NCI-H526 treated with DMSO at 0.1 percent for 48 hours (cell line): Measurements from ENCODE around the gene USP17L24.
"Not testable (repeated sequence)": the region's sequence is repeated elsewhere in the genome, so short reads cannot be mapped to it uniquely, and the experiment has no call there.

Experiments
- DNase-seq: peaks from one replicate; lab custom pipeline; 2025; lab: John Stamatoyannopoulos, UW

USP17L24 gene, protein sequence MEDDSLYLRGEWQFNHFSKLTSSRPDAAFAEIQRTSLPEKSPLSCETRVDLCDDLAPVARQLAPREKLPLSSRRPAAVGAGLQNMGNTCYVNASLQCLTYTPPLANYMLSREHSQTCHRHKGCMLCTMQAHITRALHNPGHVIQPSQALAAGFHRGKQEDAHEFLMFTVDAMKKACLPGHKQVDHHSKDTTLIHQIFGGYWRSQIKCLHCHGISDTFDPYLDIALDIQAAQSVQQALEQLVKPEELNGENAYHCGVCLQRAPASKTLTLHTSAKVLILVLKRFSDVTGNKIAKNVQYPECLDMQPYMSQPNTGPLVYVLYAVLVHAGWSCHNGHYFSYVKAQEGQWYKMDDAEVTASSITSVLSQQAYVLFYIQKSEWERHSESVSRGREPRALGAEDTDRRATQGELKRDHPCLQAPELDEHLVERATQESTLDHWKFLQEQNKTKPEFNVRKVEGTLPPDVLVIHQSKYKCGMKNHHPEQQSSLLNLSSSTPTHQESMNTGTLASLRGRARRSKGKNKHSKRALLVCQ

DNA sequence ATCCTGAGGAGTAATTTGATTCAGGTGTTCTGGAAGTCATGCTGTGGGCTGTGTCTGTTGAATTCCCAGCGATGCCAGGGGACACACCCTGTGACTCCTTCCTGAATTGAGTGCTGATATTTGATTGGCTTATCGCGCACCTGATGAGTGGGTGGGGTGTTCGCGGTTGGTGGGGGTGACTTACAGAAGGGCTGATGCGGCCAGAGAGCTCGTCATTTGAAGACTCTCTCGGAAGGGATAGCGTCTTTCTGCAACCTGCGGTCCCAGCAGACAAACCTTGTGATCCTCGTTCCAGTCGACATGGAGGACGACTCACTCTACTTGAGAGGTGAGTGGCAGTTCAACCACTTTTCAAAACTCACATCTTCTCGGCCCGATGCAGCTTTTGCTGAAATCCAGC, at the start of gene USP17L24:
TSS of gene USP17L24 (plus strand) at position 301 of the 400 bp plus-strand sequence. CDS start at position 301, 0 bp downstream.
- DNase-seq = not testable (repeated sequence)

- DNase-seq = not testable (repeated sequence)
Measured at GRCh38 chr4:9324191-9324590, 774 bp upstream of the USP17L24 start.

DNA sequence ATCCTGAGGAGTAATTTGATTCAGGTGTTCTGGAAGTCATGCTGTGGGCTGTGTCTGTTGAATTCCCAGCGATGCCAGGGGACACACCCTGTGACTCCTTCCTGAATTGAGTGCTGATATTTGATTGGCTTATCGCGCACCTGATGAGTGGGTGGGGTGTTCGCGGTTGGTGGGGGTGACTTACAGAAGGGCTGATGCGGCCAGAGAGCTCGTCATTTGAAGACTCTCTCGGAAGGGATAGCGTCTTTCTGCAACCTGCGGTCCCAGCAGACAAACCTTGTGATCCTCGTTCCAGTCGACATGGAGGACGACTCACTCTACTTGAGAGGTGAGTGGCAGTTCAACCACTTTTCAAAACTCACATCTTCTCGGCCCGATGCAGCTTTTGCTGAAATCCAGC, 4.6 kb downstream of the USP17L24 start, which contains the start of gene USP17L25:
TSS of gene USP17L25 (plus strand) at position 301 of the 400 bp plus-strand sequence. CDS start at position 301, 0 bp downstream.
- DNase-seq = not testable (repeated sequence)

- DNase-seq = not testable (repeated sequence)
Measured at GRCh38 chr4:9334358-9334757, 9.4 kb downstream of the USP17L24 start, which contains the start of gene USP17L26. USP17L26 (plus strand) TSS chr4:9334658; CDS start chr4:9334658, 0 bp downstream.

GRCh38 chr4:9339103-9339502, 14.1 kb downstream of the USP17L24 start, which contains the start of gene USP17L5:
USP17L5 (plus strand) TSS chr4:9339403; CDS start chr4:9339403, 0 bp downstream.
- not testable (repeated sequence) for DNase-seq

- DNase-seq = not testable (repeated sequence)
Measured at GRCh38 chr4:9343848-9344247, 18.9 kb downstream of the USP17L24 start, which contains the start of gene USP17L27. USP17L27 (plus strand) TSS chr4:9344148; CDS start chr4:9344148, 0 bp downstream.

GRCh38 chr4:9348593-9348992, 23.6 kb downstream of the USP17L24 start, which contains the start of gene USP17L28:
USP17L28 (plus strand) TSS chr4:9348893; CDS start chr4:9348893, 0 bp downstream.
- not testable (repeated sequence) for DNase-seq

DNA sequence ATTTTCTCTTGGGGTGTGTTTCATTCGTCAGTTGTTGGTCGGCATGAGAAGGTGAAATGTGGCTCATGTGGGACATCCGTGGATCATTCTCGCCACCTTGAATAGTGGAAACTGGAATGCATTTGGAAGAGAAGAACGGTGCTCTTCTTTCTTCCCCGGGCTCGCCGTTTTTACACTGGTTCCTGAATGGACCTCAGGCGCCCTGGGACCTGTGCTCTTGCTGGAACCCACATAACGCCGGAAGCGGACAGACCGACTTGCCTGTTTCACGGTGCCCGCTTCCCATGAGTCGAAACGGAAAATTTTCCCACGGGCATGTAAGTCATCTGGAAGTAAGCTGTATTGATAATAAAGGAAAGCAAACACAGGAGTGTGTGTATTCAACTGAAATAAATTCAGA, 25.9 kb downstream of the USP17L24 start:
- DNase-seq = not testable (repeated sequence)

DNA sequence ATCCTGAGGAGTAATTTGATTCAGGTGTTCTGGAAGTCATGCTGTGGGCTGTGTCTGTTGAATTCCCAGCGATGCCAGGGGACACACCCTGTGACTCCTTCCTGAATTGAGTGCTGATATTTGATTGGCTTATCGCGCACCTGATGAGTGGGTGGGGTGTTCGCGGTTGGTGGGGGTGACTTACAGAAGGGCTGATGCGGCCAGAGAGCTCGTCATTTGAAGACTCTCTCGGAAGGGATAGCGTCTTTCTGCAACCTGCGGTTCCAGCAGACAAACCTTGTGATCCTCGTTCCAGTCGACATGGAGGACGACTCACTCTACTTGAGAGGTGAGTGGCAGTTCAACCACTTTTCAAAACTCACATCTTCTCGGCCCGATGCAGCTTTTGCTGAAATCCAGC, 28.4 kb downstream of the USP17L24 start, which contains the start of gene USP17L29:
TSS of gene USP17L29 (plus strand) at position 301 of the 400 bp plus-strand sequence. CDS start at position 301, 0 bp downstream.
- not testable (repeated sequence) for DNase-seq

DNA sequence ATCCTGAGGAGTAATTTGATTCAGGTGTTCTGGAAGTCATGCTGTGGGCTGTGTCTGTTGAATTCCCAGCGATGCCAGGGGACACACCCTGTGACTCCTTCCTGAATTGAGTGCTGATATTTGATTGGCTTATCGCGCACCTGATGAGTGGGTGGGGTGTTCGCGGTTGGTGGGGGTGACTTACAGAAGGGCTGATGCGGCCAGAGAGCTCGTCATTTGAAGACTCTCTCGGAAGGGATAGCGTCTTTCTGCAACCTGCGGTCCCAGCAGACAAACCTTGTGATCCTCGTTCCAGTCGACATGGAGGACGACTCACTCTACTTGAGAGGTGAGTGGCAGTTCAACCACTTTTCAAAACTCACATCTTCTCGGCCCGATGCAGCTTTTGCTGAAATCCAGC, 37.9 kb downstream of the USP17L24 start, which contains the start of gene USP17L30:
TSS of gene USP17L30 (plus strand) at position 301 of the 400 bp plus-strand sequence. CDS start at position 301, 0 bp downstream.
- not testable (repeated sequence) for DNase-seq
